Measurements from ENCODE around the gene DMAP1. TPM values are rescaled to one million over a fixed set of nuclear protein-coding genes. Genes with fewer than 3 reads are reported as not detected.

DMAP1 gene
- total RNA-seq, 4 donors from 2014 or later: 43.9 to 68.8 (median 48.3) TPM

DNA sequence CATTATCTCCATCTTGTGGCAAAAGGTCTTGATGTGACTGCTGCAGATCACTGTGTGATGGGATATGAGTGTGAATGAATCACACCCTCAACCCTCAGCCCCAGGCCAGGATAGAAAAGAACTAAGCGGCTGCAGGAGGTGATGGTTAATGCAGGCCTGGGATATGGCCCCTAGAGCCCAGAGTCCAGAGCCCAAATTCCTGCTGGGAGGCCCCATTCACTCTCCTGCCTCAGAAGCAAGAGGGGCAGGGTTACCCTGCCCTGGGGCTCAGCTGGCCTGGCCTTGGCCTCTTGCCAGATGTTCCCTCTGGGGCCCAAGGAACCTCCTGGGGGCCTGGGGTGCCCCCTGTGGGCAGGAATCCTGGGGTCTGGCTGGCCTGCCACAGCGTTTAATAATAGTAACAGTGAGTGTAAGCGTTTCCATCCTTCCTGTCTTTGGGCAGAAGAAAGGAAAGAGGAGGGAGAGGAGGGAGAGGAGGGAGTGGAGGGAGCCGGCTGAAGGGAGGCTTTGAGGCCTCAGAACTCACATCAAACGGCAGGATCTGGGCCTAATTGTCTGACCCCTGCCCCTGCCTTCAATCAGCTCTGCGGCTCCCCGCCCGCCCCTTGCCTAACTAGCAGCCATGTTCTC is 26.2 kb downstream of the DMAP1 start:
- Histone ChIP-seq H3K27ac (peak overlapping the region; percentile 21 to 43 (median 38)), H3K9me3 (no peaks in the 10 kb centered on the region), H3K4me3 (replicated peaks in 1 of 3) (no peak overlapping the region), H3K36me3 (peaks cover 0 to 3% of the 10 kb centered on the region in 2 donors), H3K27me3 (no peaks in the 10 kb centered on the region), H3K4me1 (peaks cover 7 to 10% of the 10 kb centered on the region in 2 donors)
- intact Hi-C loops (cut with DNase I): no loop called here
- DNase-seq: no peak
- 57 to 70% methylated on average over 8 of the region's 8 CpGs for WGBS, 2 donors
- no peak for TF ChIP-seq CTCF (IDR thresholded peaks at IDR 0.05)

GRCh38 chr1:44239961-44240371 is 26.7 kb downstream of the DMAP1 start:
- Histone ChIP-seq H3K27ac (peak overlapping the region; percentile 38 to 60 (median 43)), H3K4me3 (replicated peaks in 1 of 3) (no peak overlapping the region), H3K36me3 (peaks cover 0 to 3% of the 10 kb centered on the region in 2 donors), H3K4me1 (peaks cover 7 to 10% of the 10 kb centered on the region in 2 donors), H3K9me3 (no peaks in the 10 kb centered on the region), H3K27me3 (no peaks in the 10 kb centered on the region)
- 89 to 100% methylated on average over 1 to 2 of the region's 3 CpGs for WGBS, 2 donors
- TF ChIP-seq CTCF (IDR thresholded peaks at IDR 0.05): no peak
- no peak for TF ChIP-seq POLR2A (IDR thresholded peaks at IDR 0.05)
- peak in 1 of 2 donors; percentile 24 for DNase-seq
- intact Hi-C loops (cut with DNase I): no loop called here

GRCh38 chr1:44240802-44241671 is 27.8 kb downstream of the DMAP1 start:
- Histone ChIP-seq H3K36me3 (peaks cover 0 to 3% of the 10 kb centered on the region in 2 donors), H3K27me3 (no peaks in the 10 kb centered on the region), H3K9me3 (no peaks in the 10 kb centered on the region), H3K4me3 (replicated peaks in 1 of 3) (no peak overlapping the region), H3K27ac (peak overlapping the region in 2 of 3 donors; percentile 38 to 60), H3K4me1 (peaks cover 7 to 10% of the 10 kb centered on the region in 2 donors)
- intact Hi-C loops (cut with DNase I): no loop called here
- no peak for TF ChIP-seq CTCF (IDR thresholded peaks at IDR 0.05)
- DNase-seq: peak; percentile 11 to 32
- WGBS, 2 donors: 86% methylated on average over 9 of the region's 9 CpGs

- no peak for TF ChIP-seq POLR2A (IDR thresholded peaks at IDR 0.05)
- TF ChIP-seq CTCF (IDR thresholded peaks at IDR 0.05): no peak
- Histone ChIP-seq H3K4me1 (peaks cover 7 to 10% of the 10 kb centered on the region in 2 donors), H3K4me3 (replicated peaks in 1 of 3) (no peak overlapping the region), H3K27me3 (no peaks in the 10 kb centered on the region), H3K27ac (no peak overlapping the region), H3K36me3 (peaks cover 0 to 3% of the 10 kb centered on the region in 2 donors), H3K9me3 (no peaks in the 10 kb centered on the region)
- intact Hi-C loops (cut with DNase I): no loop called here
- WGBS, 2 donors: 80 to 87% methylated on average over 11 to 16 of the region's 16 CpGs
- no peak for DNase-seq
Observed at GRCh38 chr1:44242746-44243145, 29.5 kb downstream of the DMAP1 start.
